Measurements from ENCODE around the gene LYRM4.

LYRM4 gene

GRCh38 chr6:5133943-5134342 is 126.8 kb downstream of the LYRM4 start:
- no peak for TF ChIP-seq CTCF (IDR thresholded peaks at IDR 0.05; ENCODE audit: insufficient read depth, low read length, missing control alignments)
- DNase-seq (ENCODE audit: low read depth, low spot score): no peak
- ChIA-PET CTCF (interaction anchor here (1.0 to 4.2 kb wide), 5 partner anchors 10 to 820 kb away, joined by 3 to 29 read pairs (median 4); no protein-coding TSS in a partner anchor), POLR2A (no interaction called here)
- no peak overlapping the region for H3K4me3 ChIP-seq (ENCODE audit: low read depth, low read length)

- no peak for TF ChIP-seq CTCF (IDR thresholded peaks at IDR 0.05; ENCODE audit: insufficient read depth, low read length, missing control alignments)
- CTCF ChIA-PET: interaction anchor here (0.7 to 4.2 kb wide), 2 partner anchors 8 to 11 kb away, joined by 3 to 29 read pairs; no protein-coding TSS in a partner anchor
- POLR2A ChIA-PET: no interaction called here
- no peak overlapping the region for H3K4me3 ChIP-seq (ENCODE audit: low read depth, low read length)
- DNase-seq (ENCODE audit: low read depth, low spot score): peak; percentile 53
Measured at GRCh38 chr6:5132731-5133130, 128.0 kb downstream of the LYRM4 start.

- TF ChIP-seq CTCF (IDR thresholded peaks at IDR 0.05; ENCODE audit: insufficient read depth, low read length, missing control alignments): no peak
- no peak overlapping the region for H3K4me3 ChIP-seq (ENCODE audit: low read depth, low read length)
- CTCF ChIA-PET: interaction anchor here (1.5 to 4.2 kb wide), 2 partner anchors 10 to 14 kb away, joined by 4 to 29 read pairs; no protein-coding TSS in a partner anchor
- no peak for DNase-seq (ENCODE audit: low read depth, low spot score)
- POLR2A ChIA-PET: no interaction called here
Measured at GRCh38 chr6:5130135-5130866, 130.4 kb downstream of the LYRM4 start.

GRCh38 chr6:5128351-5128750 is 132.4 kb downstream of the LYRM4 start:
- H3K4me3 ChIP-seq (ENCODE audit: low read depth, low read length): no peak overlapping the region
- DNase-seq (ENCODE audit: low read depth, low spot score): no peak
- no peak for TF ChIP-seq CTCF (IDR thresholded peaks at IDR 0.05; ENCODE audit: insufficient read depth, low read length, missing control alignments)
- POLR2A ChIA-PET: no interaction called here
- CTCF ChIA-PET: interaction anchor here (0.6 to 1.4 kb wide), 7 partner anchors 9 to 873 kb away, joined by 3 to 7 read pairs (median 4); no protein-coding TSS in a partner anchor

- no peak for DNase-seq (ENCODE audit: low read depth, low spot score)
- H3K4me3 ChIP-seq (ENCODE audit: low read depth, low read length): no peak overlapping the region
- ChIA-PET CTCF (interaction anchor here (1.4 kb wide), 1 partner anchor 16 kb away, joined by 6 read pairs; no protein-coding TSS in a partner anchor), POLR2A (interaction anchor here (0.6 kb wide), 1 partner anchor 37 kb away, joined by 3 read pairs; no protein-coding TSS in a partner anchor)
- no peak for TF ChIP-seq CTCF (IDR thresholded peaks at IDR 0.05; ENCODE audit: insufficient read depth, low read length, missing control alignments)
Measured at GRCh38 chr6:5127106-5127687, 133.6 kb downstream of the LYRM4 start.

GRCh38 chr6:5126214-5126613 is 134.5 kb downstream of the LYRM4 start:
- ChIA-PET POLR2A (no interaction called here), CTCF (no interaction called here)
- no peak overlapping the region for H3K4me3 ChIP-seq (ENCODE audit: low read depth, low read length)
- no peak for DNase-seq (ENCODE audit: low read depth, low spot score)
- TF ChIP-seq CTCF (IDR thresholded peaks at IDR 0.05; ENCODE audit: insufficient read depth, low read length, missing control alignments): no peak

Data from AG04449 (cell line).